GM12878 (cell line): ENCODE data around the gene MBOAT2. TPM values are rescaled to one million over a fixed set of nuclear protein-coding genes. Genes with fewer than 3 reads are reported as not detected.

Source experiments
- ATAC-seq: fragments of 200-7000 bp; cut with Tn5 transposase; 3 replicates; pipeline ENCODE4 v1.9.1; 2020; ENCODE audit warnings: mild to moderate bottlenecking, moderate library complexity
- BruUV-seq: library from RNA; stranded (reverse); fragments of 400-500 nt; replicated peaks from 2 replicates; lab custom pipeline; 2021; lab: Mats Ljungman, UMichigan
- CTCF ChIA-PET: fragments of 300-600 bp; sonication (Branson Sonifier 250); formaldehyde crosslinking; extraction: SDS; loops from one replicate; lab custom pipeline; 2021; ENCODE audit warnings: inconsistent platforms; lab: Yijun Ruan, JAX
- POLR2A ChIA-PET: fragments of 350-600 bp; formaldehyde crosslinking; extraction: SDS; loops from one replicate; lab custom pipeline; 2021; ENCODE audit warnings: inconsistent platforms; lab: Charles Lee
- RAD21 ChIA-PET: fragments of 300-600 bp; sonication (Branson Sonifier 250); formaldehyde crosslinking; loops from one replicate; lab custom pipeline; 2023; ENCODE audit warnings: antibody characterized with exemption; ENCODE audit not compliant: unreplicated experiment; lab: Charles Lee
- SMC1A ChIA-PET: fragments of 300-600 bp; sonication (Branson Sonifier 250); formaldehyde crosslinking; loops from one replicate; lab custom pipeline; 2023; ENCODE audit not compliant: unreplicated experiment, uncharacterized antibody; lab: Charles Lee
- DNase-seq: peaks from one replicate; pipeline ENCODE4 v3.0.0-alpha.2; 2011; ENCODE audit warnings: low read depth, low spot score
- FAIRE-seq: peaks from 3 replicates; lab custom pipeline; 2011; peaks lifted over from hg19 to GRCh38; lab: Jason Lieb, UNC
- H2AFZ ChIP-seq: 2 replicates; pipeline ENCODE4 v1.6.0; 2011; ENCODE audit warnings: low read depth, low read length, control low read depth; ENCODE audit not compliant: control insufficient read depth
- H3K27ac ChIP-seq: 2 replicates; pipeline ENCODE4 v1.5.1; 2011; ENCODE audit warnings: control low read depth; ENCODE audit not compliant: control insufficient read depth, insufficient read depth
- H3K27me3 ChIP-seq, 2 experiments: replicated peaks in 1 of 2; 2 replicates each; pipeline versions ENCODE4 v1.6.0 to v1.6.1; 2011; ENCODE audit warnings: low read length in 1 of 2; ENCODE audit not compliant: control insufficient read depth in 2 of 2, insufficient read depth in 2 of 2
- H3K36me3 ChIP-seq, 2 experiments: 2 replicates each; pipeline ENCODE4 v1.5.1; 2011; ENCODE audit warnings: low read length in 1 of 2; ENCODE audit not compliant: control insufficient read depth in 2 of 2, insufficient read depth in 2 of 2
- H3K4me1 ChIP-seq: 2 replicates; pipeline ENCODE4 v1.6.1; 2011; ENCODE audit warnings: mild to moderate bottlenecking, low read length, moderate library complexity, mixed read lengths; ENCODE audit not compliant: control insufficient read depth, insufficient read depth
- H3K4me2 ChIP-seq: 2 replicates; pipeline ENCODE4 v1.6.0; 2011; ENCODE audit warnings: control low read depth; ENCODE audit not compliant: control insufficient read depth, insufficient read depth
- H3K4me3 ChIP-seq: fragments of 200-600 bp; sonication (generic); 2 replicates; pipeline ENCODE4 v1.5.1; 2016
- H3K79me2 ChIP-seq: 2 replicates; pipeline ENCODE4 v1.6.0; 2011; ENCODE audit warnings: low read length; ENCODE audit not compliant: control insufficient read depth, insufficient read depth
- H3K9ac ChIP-seq: 2 replicates; pipeline ENCODE4 v1.8.0; 2011; ENCODE audit warnings: low read length, control low read depth, mixed read lengths; ENCODE audit not compliant: control insufficient read depth, insufficient read depth
- H3K9me3 ChIP-seq: replicated peaks from 3 replicates; pipeline ENCODE4 v1.5.1; 2011; ENCODE audit warnings: mild to moderate bottlenecking, low read length; ENCODE audit not compliant: control insufficient read depth, insufficient read depth
- H4K20me1 ChIP-seq: 2 replicates; pipeline ENCODE4 v1.6.0; 2011; ENCODE audit not compliant: control insufficient read depth, insufficient read depth
- CEBPB ChIP-seq, 2 experiments: fragments of 150-350 bp in 1 of 2; IDR thresholded peaks; 2 replicates each; pipeline ENCODE4 v1.6.1; 2012 to 2014; ENCODE audit warnings: low read depth in 2 of 2, low read length in 2 of 2, borderline replicate concordance in 1 of 2, inconsistent platforms in 1 of 2
- ESRRA ChIP-seq: IDR thresholded peaks from 2 replicates; pipeline ENCODE4 v1.6.1; 2012; ENCODE audit warnings: mild to moderate bottlenecking, low read length, improper control_type of control experiment
- NRF1 ChIP-seq: conservative IDR thresholded peaks from 2 replicates; pipeline ENCODE4 v1.6.1; 2011; ENCODE audit warnings: mild to moderate bottlenecking, low read depth, low read length, improper control_type of control experiment
- RAD51 ChIP-seq: fragments of 450-650 bp; IDR thresholded peaks from 2 replicates; pipeline ENCODE4 v1.6.1; 2016; ENCODE audit warnings: moderate library complexity, mild to moderate bottlenecking, inconsistent platforms
- SMAD1 ChIP-seq: fragments of 450-650 bp; IDR thresholded peaks from 2 replicates; pipeline ENCODE4 v1.6.1; 2018; ENCODE audit warnings: mild to moderate bottlenecking, low read depth; ENCODE audit not compliant: partially characterized antibody
- STAT1 ChIP-seq: fragments of 450-650 bp; conservative IDR thresholded peaks from 2 replicates; pipeline ENCODE4 v1.6.1; 2014; ENCODE audit warnings: antibody characterized with exemption, mild to moderate bottlenecking
- STAT3 ChIP-seq: IDR thresholded peaks from 2 replicates; pipeline ENCODE4 v1.6.1; 2011; ENCODE audit warnings: low read depth, low read length, improper control_type of control experiment
- ZNF622 ChIP-seq: fragments of 450-650 bp; IDR thresholded peaks from 2 replicates; pipeline ENCODE4 v1.6.1; 2017; ENCODE audit warnings: mild to moderate bottlenecking, inconsistent platforms
- whole genome bisulfite sequencing: methylation state at CpG from one replicate; pipeline ENCODE4 v1.1.6; 2016; ENCODE audit warnings: low lambda C conversion rate; ENCODE audit not compliant: insufficient replicate concordance, insufficient coverage; ENCODE audit errors: missing lambda C conversion rate; 5-methylcytosine and 5-hydroxymethylcytosine counted together
- in situ Hi-C: fragments of 300-500 bp; cut with MboI; formaldehyde crosslinking; loops from 9 replicates; pipeline ENCODE4 v1.14.3; 2018; ENCODE audit warnings: mixed read lengths
- intact Hi-C: fragments of 100-400 bp; cut with micrococcal nuclease; formaldehyde crosslinking; loops from one replicate; pipeline ENCODE4 v1.14.2; 2022; ENCODE audit not compliant: unreplicated experiment
- polyA plus RNA-seq, 11 experiments: library from polyadenylated mRNA; depleted of rRNA in 4 of 11; unstranded in 6 of 11; stranded (reverse) in 5 of 11; fragments of >200 nt; fragmentation: Nextera tagmentation in 4 of 11; fragmentation: Illumina TruSeq in 1 of 11; extraction: Ambion mirVana in 4 of 11; extraction: Trizol in 1 of 11; gene quantifications; 1 replicate in 1 of 11; 2 replicates in 10 of 11; pipeline versions ENCODE4 v1.2.1 to v1.2.3, GENCODE V29; 2011 to 2016; ENCODE audit warnings: inconsistent platforms in 2 of 11, missing spikeins in 2 of 11, low read depth in 1 of 11
- total RNA-seq, 4 experiments: library from RNA; depleted of rRNA in 3 of 4; stranded (reverse); fragments of >200 nt in 3 of 4; fragmentation: Illumina TruSeq in 1 of 4; extraction: Trizol in 1 of 4; gene quantifications; 2 replicates each; pipeline versions ENCODE4 v1.2.1 to v1.2.3, GENCODE V29; 2013 to 2021
- TF ChIP-seq, protein P1 (sequence below): fragments of 450-650 bp; formaldehyde crosslinking; IDR thresholded peaks from 2 replicates; pipeline ENCODE4 v1.4.0; 2022; ENCODE audit warnings: mild to moderate bottlenecking, moderate library complexity
- TF ChIP-seq, protein P2 (sequence below): fragments of 450-650 bp; IDR thresholded peaks from 2 replicates; pipeline ENCODE4 v1.6.1; 2016; ENCODE audit warnings: mild to moderate bottlenecking

Gene MBOAT2
- total and polyA plus RNA-seq, 10 of the 15 experiments (the other 5 are each of a cell fraction or from before 2014, with no cell fraction given) = 0.08 to 40.6 (median 1.8) TPM

DNA sequence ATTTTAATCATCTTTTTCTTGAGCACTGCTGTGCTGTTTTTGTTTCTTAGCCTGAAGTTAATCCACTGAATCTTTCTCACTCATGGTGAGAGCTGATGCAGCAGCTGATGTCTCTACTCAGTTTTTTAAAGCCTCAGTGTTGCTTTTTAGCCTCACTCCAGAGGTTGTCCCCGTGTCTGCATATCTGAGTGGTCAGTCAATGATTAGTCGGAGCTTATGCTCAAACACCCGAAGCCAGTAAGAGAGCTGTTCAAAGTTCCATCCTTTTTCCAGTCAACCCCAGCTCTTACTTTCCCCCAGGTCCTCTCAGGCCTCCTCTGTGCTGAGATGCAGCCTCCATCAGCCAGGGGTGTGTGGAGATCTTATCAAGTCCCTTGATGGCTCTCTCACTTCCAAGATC, 81.1 kb downstream of the MBOAT2 start (continued):
- TF ChIP-seq, protein P1, sequence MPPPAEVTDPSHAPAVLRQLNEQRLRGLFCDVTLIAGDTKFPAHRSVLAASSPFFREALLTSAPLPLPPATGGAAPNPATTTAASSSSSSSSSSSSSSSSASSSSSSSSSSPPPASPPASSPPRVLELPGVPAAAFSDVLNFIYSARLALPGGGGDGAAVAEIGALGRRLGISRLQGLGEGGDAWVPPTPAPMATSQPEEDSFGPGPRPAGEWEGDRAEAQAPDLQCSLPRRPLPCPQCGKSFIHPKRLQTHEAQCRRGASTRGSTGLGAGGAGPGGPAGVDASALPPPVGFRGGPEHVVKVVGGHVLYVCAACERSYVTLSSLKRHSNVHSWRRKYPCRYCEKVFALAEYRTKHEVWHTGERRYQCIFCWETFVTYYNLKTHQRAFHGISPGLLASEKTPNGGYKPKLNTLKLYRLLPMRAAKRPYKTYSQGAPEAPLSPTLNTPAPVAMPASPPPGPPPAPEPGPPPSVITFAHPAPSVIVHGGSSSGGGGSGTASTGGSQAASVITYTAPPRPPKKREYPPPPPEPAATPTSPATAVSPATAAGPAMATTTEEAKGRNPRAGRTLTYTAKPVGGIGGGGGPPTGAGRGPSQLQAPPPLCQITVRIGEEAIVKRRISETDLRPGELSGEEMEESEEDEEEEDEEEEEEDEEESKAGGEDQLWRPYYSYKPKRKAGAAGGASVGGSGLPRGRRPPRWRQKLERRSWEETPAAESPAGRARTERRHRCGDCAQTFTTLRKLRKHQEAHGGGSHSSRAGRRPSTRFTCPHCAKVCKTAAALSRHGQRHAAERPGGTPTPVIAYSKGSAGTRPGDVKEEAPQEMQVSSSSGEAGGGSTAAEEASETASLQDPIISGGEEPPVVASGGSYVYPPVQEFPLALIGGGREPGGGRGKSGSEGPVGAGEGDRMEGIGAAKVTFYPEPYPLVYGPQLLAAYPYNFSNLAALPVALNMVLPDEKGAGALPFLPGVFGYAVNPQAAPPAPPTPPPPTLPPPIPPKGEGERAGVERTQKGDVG (CRISPR knock-in tag) = no peak
- TF ChIP-seq SMAD1 (no peak), STAT3 (no peak)

DNA sequence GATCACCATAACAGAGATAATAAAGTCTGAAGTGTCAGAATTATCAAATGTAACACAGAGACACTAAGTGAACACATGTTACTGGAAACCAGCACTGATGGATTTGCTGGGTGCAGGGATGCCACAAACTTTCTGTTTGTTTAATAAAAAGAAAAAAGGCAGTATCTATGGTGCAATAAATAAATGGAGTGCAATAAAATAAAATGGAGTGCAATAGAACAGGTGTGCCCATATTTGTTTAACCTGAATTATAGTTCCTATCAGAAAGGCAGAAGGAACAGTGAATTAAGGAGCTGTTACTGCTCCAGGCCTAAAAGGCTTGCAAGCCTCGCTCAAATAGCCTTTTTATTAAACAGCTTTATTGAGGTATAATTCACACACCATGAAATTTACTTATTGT, 85.1 kb downstream of the MBOAT2 start:
- ChIA-PET SMC1A (no interaction called here), CTCF (no interaction called here), POLR2A (no interaction called here), RAD21 (no interaction called here)
- H3K4me3 ChIP-seq = no peak overlapping the region
- no peak overlapping the region for H3K4me2 ChIP-seq
- intact Hi-C loops (no loop called here), in situ Hi-C loops (no loop called here)
- H3K9me3 ChIP-seq = no peaks in the 10 kb centered on the region
- no peak for ATAC-seq
- no peaks in the 10 kb centered on the region for H3K4me1 ChIP-seq
- WGBS = 44% methylated on average over 1 of the region's 1 CpG
- no peak for DNase-seq
- H4K20me1 ChIP-seq = no peaks in the 10 kb centered on the region
- H3K36me3 ChIP-seq = no peaks in the 10 kb centered on the region
- BruUV-seq = no TSS peak
- FAIRE-seq = no peak
- H3K79me2 ChIP-seq = no peaks in the 10 kb centered on the region
- no peak overlapping the region for H3K27ac ChIP-seq
- no peak for TF ChIP-seq ESRRA
- TF ChIP-seq NRF1 = no peak
- TF ChIP-seq RAD51 = no peak
- TF ChIP-seq STAT1 = no peak
- TF ChIP-seq, protein P2, sequence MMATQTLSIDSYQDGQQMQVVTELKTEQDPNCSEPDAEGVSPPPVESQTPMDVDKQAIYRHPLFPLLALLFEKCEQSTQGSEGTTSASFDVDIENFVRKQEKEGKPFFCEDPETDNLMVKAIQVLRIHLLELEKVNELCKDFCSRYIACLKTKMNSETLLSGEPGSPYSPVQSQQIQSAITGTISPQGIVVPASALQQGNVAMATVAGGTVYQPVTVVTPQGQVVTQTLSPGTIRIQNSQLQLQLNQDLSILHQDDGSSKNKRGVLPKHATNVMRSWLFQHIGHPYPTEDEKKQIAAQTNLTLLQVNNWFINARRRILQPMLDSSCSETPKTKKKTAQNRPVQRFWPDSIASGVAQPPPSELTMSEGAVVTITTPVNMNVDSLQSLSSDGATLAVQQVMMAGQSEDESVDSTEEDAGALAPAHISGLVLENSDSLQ = no peak
- TF ChIP-seq ZNF622 = no peak
- TF ChIP-seq CEBPB (IDR thresholded peaks at IDR 0.05; ENCODE audit: borderline replicate concordance in 1 of 2, low read depth in 2 of 2, low read length in 2 of 2) = no peak
- H3K27me3 ChIP-seq = no peaks in the 10 kb centered on the region
- no peak overlapping the region for H2AFZ ChIP-seq
- no peak overlapping the region for H3K9ac ChIP-seq
